H1 (cell line): Measurements from ENCODE around the gene RNASE7. TPM values are rescaled to one million over a fixed set of nuclear protein-coding genes. Genes with fewer than 3 reads are reported as not detected.

Experiments
- CTCF ChIA-PET: fragments of 300-600 bp; sonication (Branson Sonifier 250); formaldehyde crosslinking; loops from one replicate; lab custom pipeline; 2021; ENCODE audit not compliant: partially characterized antibody; lab: Charles Lee
- POLR2A ChIA-PET: fragments of 300-600 bp; sonication (Branson Sonifier 250); formaldehyde crosslinking; loops from one replicate; lab custom pipeline; 2021; ENCODE audit warnings: inconsistent platforms; ENCODE audit not compliant: partially characterized antibody; lab: Charles Lee
- DNase-seq, 2 experiments: peaks; one replicate each; pipeline versions ENCODE4 v3.0.0 to v3.0.0-alpha.2; 2010 to 2022; ENCODE audit warnings: low spot score in 2 of 2, low read depth in 1 of 2, mixed read lengths in 1 of 2
- FAIRE-seq: peaks from 2 replicates; lab custom pipeline; 2011; peaks lifted over from hg19 to GRCh38; lab: Jason Lieb, UNC
- H2AFZ ChIP-seq: 2 replicates; pipeline ENCODE4 v1.8.1; 2012; ENCODE audit warnings: low read length, inconsistent platforms
- H2AK5ac ChIP-seq: 2 replicates; pipeline ENCODE4 v1.6.1; 2013; ENCODE audit warnings: low read depth, low read length
- H2BK120ac ChIP-seq: replicated peaks from 2 replicates; pipeline ENCODE3; 2013; ENCODE audit warnings: low read depth, low read length, inconsistent platforms
- H2BK12ac ChIP-seq: 2 replicates; pipeline ENCODE4 v1.6.1; 2013; ENCODE audit warnings: low read depth, low read length
- H2BK15ac ChIP-seq: 2 replicates; pipeline ENCODE4 v1.6.1; 2013; ENCODE audit warnings: low read length
- H2BK20ac ChIP-seq: 2 replicates; pipeline ENCODE4 v1.6.1; 2013; ENCODE audit warnings: low read length
- H2BK5ac ChIP-seq: 2 replicates; pipeline ENCODE4 v1.6.1; 2013; ENCODE audit warnings: low read depth, low read length
- H3K14ac ChIP-seq: 2 replicates; pipeline ENCODE4 v1.6.1; 2013; ENCODE audit warnings: inconsistent platforms; ENCODE audit not compliant: insufficient read length
- H3K18ac ChIP-seq: 2 replicates; pipeline ENCODE4 v1.6.1; 2013; ENCODE audit warnings: low read length; ENCODE audit errors: extremely low read depth
- H3K23ac ChIP-seq: 2 replicates; pipeline ENCODE4 v1.6.1; 2013; ENCODE audit warnings: inconsistent platforms; ENCODE audit not compliant: insufficient read length
- H3K23me2 ChIP-seq: 2 replicates; pipeline ENCODE4 v1.6.1; 2013; ENCODE audit warnings: low read depth, low read length
- H3K27ac ChIP-seq: 2 replicates; pipeline ENCODE4 v1.6.1; 2011; ENCODE audit warnings: low read depth, low read length, inconsistent platforms
- H3K27me3 ChIP-seq, 4 experiments: replicated peaks in 1 of 4; 1 replicate in 1 of 4; 2 replicates in 3 of 4; pipeline versions ENCODE4 v1.6.1 to v1.8.1; 2011 to 2013; ENCODE audit warnings: low read length in 3 of 4, mild to moderate bottlenecking in 3 of 4, inconsistent platforms in 2 of 4, mixed read lengths in 2 of 4, moderate library complexity in 1 of 4; ENCODE audit not compliant: control insufficient read depth in 3 of 4, insufficient read depth in 3 of 4; ENCODE audit errors: extremely low read depth in 1 of 4
- H3K36me3 ChIP-seq, 4 experiments: 2 replicates each; pipeline versions ENCODE4 v1.6.1 to v1.8.1; 2011 to 2013; ENCODE audit warnings: mild to moderate bottlenecking in 4 of 4, low read length in 3 of 4, moderate library complexity in 2 of 4, control low read depth in 1 of 4, inconsistent platforms in 1 of 4; ENCODE audit not compliant: insufficient read depth in 4 of 4, control insufficient read depth in 2 of 4
- H3K4ac ChIP-seq: replicated peaks from 2 replicates; pipeline ENCODE3; 2013; ENCODE audit warnings: low read length, low read depth, mixed read lengths, inconsistent platforms; ENCODE audit not compliant: insufficient read length
- H3K4me1 ChIP-seq, 4 experiments: replicated peaks in 1 of 4; 1 replicate in 1 of 4; 2 replicates in 3 of 4; pipeline versions ENCODE4 v1.6.1 to v1.8.1; 2011 to 2013; ENCODE audit warnings: low read length in 3 of 4, inconsistent platforms in 2 of 4, mixed read lengths in 1 of 4; ENCODE audit not compliant: insufficient read depth in 4 of 4, control insufficient read depth in 3 of 4
- H3K4me2 ChIP-seq, 2 experiments: 2 replicates each; pipeline versions ENCODE4 v1.6.1 to v1.8.1; 2011 to 2013; ENCODE audit warnings: low read depth in 2 of 2, low read length in 2 of 2, control low read depth in 1 of 2, inconsistent platforms in 1 of 2, mild to moderate bottlenecking in 1 of 2; ENCODE audit not compliant: insufficient read depth in 1 of 2
- H3K4me3 ChIP-seq, 4 experiments: fragments of 200-600, 300-600 bp in 1 of 4; sonication (generic), shearing (Covaris generic), sonication (Bioruptor Twin) in 1 of 4; 2 replicates each; pipeline versions ENCODE4 v1.5.1 to v1.8.1; 2011 to 2016; ENCODE audit warnings: low read length in 4 of 4, low read depth in 3 of 4, control low read depth in 2 of 4, inconsistent platforms in 2 of 4, mild to moderate bottlenecking in 2 of 4, mixed read lengths in 1 of 4, moderate library complexity in 1 of 4; ENCODE audit not compliant: insufficient read depth in 2 of 4; ENCODE audit errors: extremely low read depth in 1 of 4
- H3K56ac ChIP-seq: replicated peaks from 2 replicates; pipeline ENCODE3; 2013; ENCODE audit warnings: low read depth, mild to moderate bottlenecking, mixed read lengths, low read length, inconsistent platforms; ENCODE audit not compliant: insufficient read length
- H3K79me1 ChIP-seq: 2 replicates; pipeline ENCODE4 v1.6.1; 2013; ENCODE audit warnings: low read depth, low read length, control low read depth
- H3K79me2 ChIP-seq, 2 experiments: 2 replicates each; pipeline versions ENCODE4 v1.6.1 to v1.8.1; 2012 to 2013; ENCODE audit warnings: low read length in 2 of 2, mild to moderate bottlenecking in 2 of 2, inconsistent platforms in 1 of 2; ENCODE audit not compliant: insufficient read depth in 2 of 2, control insufficient read depth in 1 of 2
- H3K9ac ChIP-seq, 4 experiments: replicated peaks in 1 of 4; 1 replicate in 1 of 4; 2 replicates in 3 of 4; pipeline versions ENCODE4 v1.6.1 to v1.8.1; 2011 to 2013; ENCODE audit warnings: low read depth in 3 of 4, low read length in 3 of 4, control low read depth in 2 of 4, mild to moderate bottlenecking in 2 of 4, moderate library complexity in 2 of 4, inconsistent platforms in 1 of 4; ENCODE audit errors: extremely low read depth in 1 of 4
- H3K9me3 ChIP-seq, 2 experiments: 2 replicates each; pipeline versions ENCODE4 v1.6.1 to v1.8.1; 2012 to 2013; ENCODE audit warnings: mild to moderate bottlenecking in 2 of 2, moderate library complexity in 2 of 2, control low read depth in 1 of 2, inconsistent platforms in 1 of 2, low read depth in 1 of 2, low read length in 1 of 2, mixed read lengths in 1 of 2; ENCODE audit not compliant: insufficient read depth in 2 of 2
- H4K20me1 ChIP-seq, 2 experiments: replicated peaks in 1 of 2; 2 replicates each; pipeline versions ENCODE3 to v1.8.1; 2011 to 2013; ENCODE audit warnings: inconsistent platforms in 2 of 2, low read length in 2 of 2, mild to moderate bottlenecking in 1 of 2; ENCODE audit not compliant: insufficient read depth in 2 of 2, control insufficient read depth in 1 of 2
- H4K5ac ChIP-seq: 2 replicates; pipeline ENCODE4 v1.6.1; 2013; ENCODE audit warnings: low read length, low read depth, mixed read lengths, inconsistent platforms; ENCODE audit not compliant: insufficient read length
- H4K8ac ChIP-seq: 2 replicates; pipeline ENCODE4 v1.8.0; 2013; ENCODE audit warnings: mild to moderate bottlenecking, moderate library complexity, low read length, inconsistent platforms; ENCODE audit not compliant: insufficient read depth; ENCODE audit errors: extremely low read depth
- H4K91ac ChIP-seq: replicated peaks from 2 replicates; pipeline ENCODE3; 2013; ENCODE audit warnings: low read length, mixed read lengths, inconsistent platforms; ENCODE audit not compliant: insufficient read length
- ASH2L ChIP-seq: fragments of 200-600, 300-600 bp; sonication (generic); IDR thresholded peaks from one replicate; pipeline ENCODE4 v1.7.1; 2017; ENCODE audit warnings: low read length
- BRCA1 ChIP-seq: IDR thresholded peaks from 2 replicates; pipeline ENCODE4 v1.6.1; 2012; ENCODE audit warnings: low read depth, low read length, improper control_type of control experiment
- CBX8 ChIP-seq: fragments of 300-800, 300-1000 bp; sonication (generic); IDR thresholded peaks from 2 replicates; pipeline ENCODE4 v1.7.1; 2016; ENCODE audit warnings: low read depth, low read length, borderline replicate concordance
- EP300 ChIP-seq, 2 experiments: IDR thresholded peaks; 1 replicate in 1 of 2; 2 replicates in 1 of 2; pipeline ENCODE4 v1.6.1; 2011 to 2012; ENCODE audit warnings: low read depth in 2 of 2, low read length in 2 of 2, mild to moderate bottlenecking in 2 of 2, borderline replicate concordance in 1 of 2, inconsistent platforms in 1 of 2, moderate library complexity in 1 of 2
- MAX ChIP-seq: IDR thresholded peaks from 2 replicates; pipeline ENCODE4 v1.6.1; 2012; ENCODE audit warnings: inconsistent platforms
- RNF2 ChIP-seq: fragments of 200-900, 300-1000 bp; sonication (generic); IDR thresholded peaks from 2 replicates; pipeline ENCODE4 v1.7.1; 2016; ENCODE audit warnings: borderline replicate concordance, low read depth, mild to moderate bottlenecking, antibody characterized with exemption, low read length; ENCODE audit not compliant: poor library complexity, severe bottlenecking; ENCODE audit errors: missing control alignments
- SP1 ChIP-seq: IDR thresholded peaks from 2 replicates; pipeline ENCODE4 v1.6.1; 2011; ENCODE audit warnings: low read depth, low read length
- WGBS, 2 experiments: shearing (Covaris generic) in 1 of 2; methylation state at CpG; one replicate each; pipeline versions ENCODE4 v1.1.6 to v1.1.7; 2013 to 2015; ENCODE audit warnings: low lambda C conversion rate in 2 of 2, mixed read lengths in 2 of 2, inconsistent platforms in 1 of 2, low coverage in 1 of 2, missing lambda C conversion rate in 1 of 2; ENCODE audit not compliant: insufficient replicate concordance in 2 of 2, insufficient coverage in 1 of 2, insufficient read length in 1 of 2; ENCODE audit errors: extremely low coverage in 1 of 2, missing lambda C conversion rate in 1 of 2; 5-methylcytosine and 5-hydroxymethylcytosine counted together
- polyA plus RNA-seq, 7 experiments: library from polyadenylated mRNA; depleted of rRNA in 3 of 7; stranded (reverse) in 5 of 7; unstranded in 2 of 7; fragments of >200 nt in 5 of 7; fragments of 200-250 nt in 2 of 7; gene quantifications; 1 replicate in 5 of 7; 2 replicates in 1 of 7; 4 replicates in 1 of 7; pipeline versions ENCODE4 v1.2.1 to v1.2.3, GENCODE V29; 2011 to 2013; ENCODE audit warnings: missing spikeins in 2 of 7, mixed read lengths in 2 of 7
- total RNA-seq: library from RNA; stranded (reverse); fragmentation: NEBNext Ultra II Directional; extraction: Animal tissue kit (Norgen Biotek cat#: 25700); gene quantifications from 2 replicates; pipeline ENCODE4 v1.2.1, GENCODE V29; 2021

Gene RNASE7
- total and polyA plus RNA-seq, 2 of the 8 experiments (the other 6 are each of a cell fraction or from before 2014, with no cell fraction given): not detected

DNA sequence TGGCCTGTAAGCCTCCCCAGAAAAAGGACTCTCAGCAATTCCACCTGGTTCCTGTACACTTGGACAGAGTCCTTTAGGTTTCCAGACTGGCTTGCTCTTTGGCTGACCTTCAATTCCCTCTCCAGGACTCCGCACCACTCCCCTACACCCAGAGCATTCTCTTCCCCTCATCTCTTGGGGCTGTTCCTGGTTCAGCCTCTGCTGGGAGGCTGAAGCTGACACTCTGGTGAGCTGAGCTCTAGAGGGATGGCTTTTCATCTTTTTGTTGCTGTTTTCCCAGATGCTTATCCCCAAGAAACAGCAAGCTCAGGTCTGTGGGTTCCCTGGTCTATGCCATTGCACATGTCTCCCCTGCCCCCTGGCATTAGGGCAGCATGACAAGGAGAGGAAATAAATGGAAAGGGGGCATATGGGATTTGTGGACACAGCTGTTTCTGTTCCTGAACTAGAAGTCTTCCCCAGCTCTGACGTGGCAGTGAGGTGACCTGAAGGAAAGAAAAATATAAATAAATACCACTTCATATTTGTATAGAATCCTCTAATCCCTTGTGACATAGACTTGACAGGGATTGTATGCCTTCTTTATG is 1.3 kb downstream of the RNASE7 start:
- Histone ChIP-seq H3K36me3 (no peaks in the 10 kb centered on the region), H3K9me3 (no peaks in the 10 kb centered on the region), H3K27me3 (peaks cover 0 to 3% (median 0%) of the 10 kb centered on the region in 4 experiments; a peak in 1 of 7 replicates), H3K4me3 (no peak overlapping the region), H3K14ac (no peak overlapping the region), H3K79me1 (no peaks in the 10 kb centered on the region), H4K91ac (no peak overlapping the region), H2BK20ac (no peak overlapping the region), H4K20me1 (no peaks in the 10 kb centered on the region), H3K56ac (no peak overlapping the region), H2AFZ (no peak overlapping the region), H2BK12ac (no peak overlapping the region), H3K4ac (no peak overlapping the region), H3K4me2 (no peak overlapping the region), H4K8ac (no peak overlapping the region), H3K23me2 (0 out of 2 replicates have a peak, but pooled peaks cover 2% of the 10 kb centered on the region), H2BK5ac (no peak overlapping the region), H3K18ac (no peak overlapping the region)
- CTCF ChIA-PET: interaction anchor here (0.7 to 7.2 kb wide), 11 partner anchors 8 to 73 kb away, joined by 3 to 371 read pairs (median 4); partner anchors contain the start of gene NDRG2
- DNase-seq: no peak
- no peak for TF ChIP-seq ASH2L
- no peak for TF ChIP-seq EP300 (IDR thresholded peaks at IDR 0.05; ENCODE audit: borderline replicate concordance in 1 of 2, low read depth in 2 of 2, low read length in 2 of 2)
- no peak for TF ChIP-seq MAX
- TF ChIP-seq BRCA1: no peak
- TF ChIP-seq RNF2: no peak
- no peak for TF ChIP-seq CBX8
- no peak for TF ChIP-seq SP1
- TF ChIP-seq, all 59 proteins: peak for 0
- no peak overlapping the region for H3K27ac ChIP-seq
- 85% methylated on average over 2 of the region's 2 CpGs; no CpG with 5 or more reads in 1 of the 2 experiments for WGBS, 2 experiments
- no peaks in the 10 kb centered on the region for H3K79me2 ChIP-seq
- no peak overlapping the region for H2AK5ac ChIP-seq
- no peak for FAIRE-seq
- POLR2A ChIA-PET: interaction anchor here (0.6 to 1.6 kb wide), 3 partner anchors 8 to 28 kb away, joined by 3 to 4 read pairs (median 3); no protein-coding TSS in a partner anchor
- H4K5ac ChIP-seq: no peak overlapping the region
- no peak overlapping the region for H2BK120ac ChIP-seq
- H3K4me1 ChIP-seq: peaks cover 8 to 11% (median 10%) of the 10 kb centered on the region in 4 experiments; a peak in 6 of 7 replicates
- H2BK15ac ChIP-seq: no peak overlapping the region
- no peak overlapping the region for H3K23ac ChIP-seq
- no peak overlapping the region for H3K9ac ChIP-seq
